IPS DF 4.7 (cell line): Measurements from ENCODE around the gene FTSJ1.
A peak's percentile ranks its signal among the peaks of the same experiment; 100 is the strongest.
"Not testable (repeated sequence)": the region's sequence is repeated elsewhere in the genome, so short reads cannot be mapped to it uniquely, and the experiment has no call there.

Experiments
- DNase-seq: peaks from one replicate; pipeline ENCODE4 v3.0.0-alpha.2; 2013; ENCODE audit warnings: low spot score; ENCODE audit errors: extremely low read depth

Gene FTSJ1

DNA sequence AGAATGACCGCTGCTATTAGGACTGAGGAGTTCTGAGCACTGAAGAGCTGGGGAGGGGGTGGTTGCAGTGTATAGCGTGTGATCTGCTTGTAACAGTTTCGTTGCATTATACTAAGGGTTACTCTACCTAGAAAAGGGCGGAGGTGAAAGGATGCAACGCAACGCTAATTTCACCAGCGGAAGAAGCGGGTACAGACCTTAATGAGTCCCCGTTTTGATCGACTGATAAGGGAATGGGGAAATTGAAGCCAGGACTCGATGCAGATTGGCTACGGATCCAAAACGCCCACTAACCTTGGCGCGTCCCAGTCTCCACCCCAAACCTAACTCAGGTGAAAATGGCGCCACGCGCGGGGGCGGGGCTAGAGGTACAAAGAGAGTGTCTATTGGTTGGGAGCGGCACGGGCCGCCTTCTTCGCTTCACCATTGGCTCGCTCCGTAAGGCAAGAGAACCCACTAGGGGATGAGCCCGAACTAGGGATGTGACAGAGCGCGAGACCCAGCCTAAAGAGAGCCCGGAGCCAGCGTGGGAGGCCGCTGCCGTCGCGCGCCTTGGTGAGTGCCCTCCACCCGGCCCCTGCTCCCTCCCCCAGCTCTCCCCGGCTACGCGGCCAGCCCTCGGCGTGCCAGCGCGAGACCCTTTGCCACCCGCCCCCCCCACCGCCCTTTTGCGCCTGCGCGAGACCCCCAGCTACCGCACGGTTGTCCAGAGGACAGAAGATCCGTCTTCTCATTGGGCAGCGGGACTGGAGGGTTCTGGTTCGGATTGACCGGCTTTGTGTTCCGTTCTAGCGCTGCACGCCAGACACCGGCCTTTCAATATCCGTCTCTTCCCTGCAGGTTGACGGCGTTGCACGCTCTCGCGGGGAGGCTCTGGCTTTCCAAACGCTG is 45.6 kb downstream of the FTSJ1 start, which contains the start of gene EBP:
Gene EBP (plus strand): TSS at position 456 of the 891 bp plus-strand sequence. CDS start 1,964 bp downstream, outside the sequence.
- peak; percentile 66 for DNase-seq

DNA sequence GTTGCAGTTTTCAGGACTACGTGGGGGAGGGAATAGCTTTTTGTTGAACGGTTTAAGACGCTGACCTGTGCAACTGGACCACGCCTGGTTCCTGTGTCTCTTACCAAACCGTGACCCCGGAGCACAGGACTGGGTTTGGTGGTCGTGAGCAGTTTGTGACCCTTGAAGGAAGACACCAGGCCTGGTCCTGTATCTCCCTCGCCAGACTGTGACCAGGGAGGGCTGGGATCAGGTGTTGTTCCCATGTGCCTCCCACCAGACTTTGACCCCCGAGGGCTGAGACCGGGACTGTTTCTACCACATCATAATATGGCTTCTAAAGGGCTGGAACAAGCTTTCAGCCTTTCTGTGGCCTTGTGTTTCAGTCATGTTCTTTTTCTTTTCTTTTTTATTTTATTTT is 46.3 kb downstream of the FTSJ1 start:
- no peak for DNase-seq

DNA sequence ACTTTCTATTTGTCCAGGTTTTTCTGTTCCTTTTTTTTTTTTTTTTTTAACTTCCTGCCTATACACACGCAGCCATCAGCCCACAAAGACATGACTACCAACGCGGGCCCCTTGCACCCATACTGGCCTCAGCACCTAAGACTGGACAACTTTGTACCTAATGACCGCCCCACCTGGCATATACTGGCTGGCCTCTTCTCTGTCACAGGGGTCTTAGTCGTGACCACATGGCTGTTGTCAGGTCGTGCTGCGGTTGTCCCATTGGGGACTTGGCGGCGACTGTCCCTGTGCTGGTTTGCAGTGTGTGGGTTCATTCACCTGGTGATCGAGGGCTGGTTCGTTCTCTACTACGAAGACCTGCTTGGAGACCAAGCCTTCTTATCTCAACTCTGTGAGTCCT is 47.7 kb downstream of the FTSJ1 start:
- DNase-seq, result no peak

DNA sequence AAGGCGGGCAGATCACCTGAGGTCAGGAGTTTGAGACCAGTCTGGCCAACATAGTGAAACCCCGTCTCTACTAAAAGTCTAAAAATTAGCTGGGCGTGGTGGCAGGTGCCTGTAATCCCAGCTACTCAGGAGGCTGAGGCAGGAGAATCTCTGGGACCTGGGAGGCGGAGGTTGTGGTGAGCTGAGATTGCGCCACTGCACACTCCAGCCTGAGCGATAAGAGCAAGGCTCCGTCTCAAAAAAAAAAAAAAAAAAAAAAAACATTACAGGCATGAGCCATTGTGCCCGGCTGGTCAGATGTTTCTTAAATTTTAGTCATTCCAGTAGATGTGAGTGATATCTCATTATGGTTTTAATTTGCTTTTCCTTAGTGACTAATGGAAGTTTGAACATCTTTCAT is 49.9 kb downstream of the FTSJ1 start:
- not testable (repeated sequence) for DNase-seq

DNA sequence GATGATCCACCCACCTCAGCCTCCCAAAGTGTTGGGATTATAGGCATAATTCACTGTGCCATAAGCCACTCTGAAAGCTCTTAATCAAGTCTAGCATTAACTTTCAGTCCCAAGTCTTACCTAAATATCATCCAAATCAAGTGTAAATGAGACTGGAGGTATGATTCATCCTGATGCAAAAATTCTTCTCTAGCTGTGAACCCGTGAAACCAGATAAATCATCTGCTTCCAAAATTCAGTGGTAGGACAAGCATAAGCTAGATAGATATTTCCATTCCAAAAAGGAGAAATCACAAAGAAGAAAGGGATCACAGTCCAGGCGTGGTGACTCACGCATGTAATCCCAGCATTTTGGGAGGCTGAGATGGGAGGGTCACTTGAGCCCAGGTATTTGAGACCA is 54.7 kb downstream of the FTSJ1 start:
- no peak for DNase-seq

DNA sequence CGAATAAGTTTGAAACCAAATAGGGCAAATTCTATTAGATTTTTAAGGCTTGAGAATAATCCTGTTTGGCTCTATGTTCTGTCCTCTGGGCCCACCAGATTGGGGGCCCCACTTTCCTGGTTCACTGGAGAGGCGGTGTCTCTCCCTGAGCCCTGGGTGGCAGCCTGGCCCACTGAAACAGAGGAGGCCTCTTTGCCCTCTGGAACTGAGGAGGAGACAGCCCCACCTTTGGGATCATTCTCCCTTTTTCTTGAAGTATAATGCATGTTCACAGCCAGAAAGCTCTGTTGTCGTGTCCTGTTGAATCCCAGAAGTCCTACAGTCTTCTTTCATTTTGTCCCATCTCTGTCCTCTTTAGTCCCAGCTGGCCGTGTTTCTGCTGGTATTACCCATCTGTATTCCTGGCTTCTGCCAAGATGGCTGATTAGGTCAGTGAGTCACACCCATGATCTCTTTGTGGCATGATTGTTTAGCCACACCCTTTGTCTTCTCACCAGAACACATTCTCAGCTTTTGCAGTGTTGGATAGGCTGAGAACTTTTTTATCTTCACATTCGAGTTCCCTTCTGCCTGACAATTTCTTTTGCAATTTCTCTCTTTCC is 55.5 kb downstream of the FTSJ1 start:
- DNase-seq, result no peak

DNA sequence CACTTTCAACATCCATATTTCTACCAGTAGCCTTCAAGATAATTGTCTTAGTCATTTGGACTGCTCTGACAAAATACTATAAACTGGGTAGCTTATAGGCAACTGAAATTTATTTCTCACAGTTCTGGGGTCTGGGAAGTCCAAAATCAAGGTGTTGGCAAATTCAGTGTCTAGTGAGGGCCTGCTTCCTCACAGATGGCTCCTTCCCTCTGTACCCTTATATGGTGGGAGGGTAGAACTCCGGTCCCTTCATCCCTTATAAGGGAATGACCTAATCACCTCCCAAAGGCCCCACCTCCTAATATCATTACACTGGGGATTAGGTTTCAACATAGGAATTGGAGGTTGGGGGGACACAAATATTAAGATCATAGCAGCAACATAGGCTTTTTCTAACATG is 56.2 kb downstream of the FTSJ1 start:
- DNase-seq, result no peak

DNA sequence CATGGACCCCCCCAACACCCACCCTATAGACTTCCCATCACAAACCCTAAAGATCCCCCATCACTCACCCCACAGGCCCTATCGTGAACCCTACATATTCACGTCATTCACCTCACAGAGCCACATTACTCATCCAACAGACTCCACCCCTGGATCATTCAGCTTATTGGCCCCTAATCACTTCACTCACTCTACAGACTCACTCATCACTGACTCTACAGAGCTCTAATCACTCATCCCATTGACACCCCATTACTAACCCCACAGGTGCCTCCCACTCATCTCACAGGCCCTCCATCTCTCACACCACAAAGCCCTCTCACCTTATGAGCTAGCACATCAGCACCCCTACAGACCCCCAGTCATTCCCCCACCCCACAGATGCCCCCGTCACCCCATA is 57.2 kb downstream of the FTSJ1 start:
- DNase-seq, result no peak
